GM21515 (cell line): ENCODE data around the gene ITPKA.

Source experiments
- ATAC-seq: cut with Tn5 transposase; IDR thresholded peaks from one replicate; pipeline ENCODE4 v1.9.1; 2021; ENCODE audit not compliant: unreplicated experiment

Gene ITPKA

GRCh38 chr15:41489641-41490040, 4.0 kb upstream of the ITPKA start:
- no peak for ATAC-seq

- no peak for ATAC-seq
Measured at GRCh38 chr15:41490355-41490754, 3.3 kb upstream of the ITPKA start.

- no peak for ATAC-seq
Measured at GRCh38 chr15:41491889-41492288, 1.8 kb upstream of the ITPKA start.

GRCh38 chr15:41492597-41493204, 973 bp upstream of the ITPKA start:
- ATAC-seq, result no peak

- no peak for ATAC-seq
Measured at GRCh38 chr15:41493902-41494189, 172 bp downstream of the ITPKA start.

GRCh38 chr15:41494190-41494921, 682 bp downstream of the ITPKA start:
- ATAC-seq, result peak; percentile 12

GRCh38 chr15:41494922-41495735, 1.5 kb downstream of the ITPKA start:
- no peak for ATAC-seq

GRCh38 chr15:41495736-41496599, 2.3 kb downstream of the ITPKA start:
- no peak for ATAC-seq

GRCh38 chr15:41498657-41499056, 5.0 kb downstream of the ITPKA start:
- ATAC-seq, result no peak

GRCh38 chr15:41499109-41499851, 5.6 kb downstream of the ITPKA start:
- no peak for ATAC-seq

- ATAC-seq, result no peak
Measured at GRCh38 chr15:41501191-41501917, 7.7 kb downstream of the ITPKA start.

- no peak for ATAC-seq
Measured at GRCh38 chr15:41501931-41502794, 8.5 kb downstream of the ITPKA start.

- ATAC-seq, result no peak
Measured at GRCh38 chr15:41502795-41503668, 9.4 kb downstream of the ITPKA start.

GRCh38 chr15:41503669-41504010, 10.0 kb downstream of the ITPKA start:
- ATAC-seq, result no peak

GRCh38 chr15:41504751-41505492, 11.2 kb downstream of the ITPKA start:
- no peak for ATAC-seq

- no peak for ATAC-seq
Measured at GRCh38 chr15:41505776-41506175, 12.1 kb downstream of the ITPKA start.

GRCh38 chr15:41506796-41507341, 13.2 kb downstream of the ITPKA start:
- ATAC-seq, result no peak
